Measurements from ENCODE around the gene VAPB.

The VAPB gene

GRCh38 chr20:58372806-58373205, 16.2 kb upstream of the VAPB start:
- peak overlapping the region; percentile 24; the same call in 1 of the 2 replicates for H3K27ac ChIP-seq
- TF ChIP-seq CTCF (conservative IDR thresholded peaks at IDR 0.05): no peak

- peak overlapping the region; percentile 24; the same call in 1 of the 2 replicates for H3K27ac ChIP-seq
Observed at GRCh38 chr20:58373296-58373695, 15.7 kb upstream of the VAPB start.

GRCh38 chr20:58374027-58374850, 14.8 kb upstream of the VAPB start:
- TF ChIP-seq CTCF (conservative IDR thresholded peaks at IDR 0.05): no peak
- no peak overlapping the region for H3K27ac ChIP-seq

GRCh38 chr20:58374906-58375758, 13.9 kb upstream of the VAPB start:
- H3K27ac ChIP-seq: no peak overlapping the region
- TF ChIP-seq CTCF (conservative IDR thresholded peaks at IDR 0.05): no peak

- H3K27ac ChIP-seq: no peak overlapping the region
- no peak for TF ChIP-seq CTCF (conservative IDR thresholded peaks at IDR 0.05)
Observed at GRCh38 chr20:58375759-58376352, 13.2 kb upstream of the VAPB start.

GRCh38 chr20:58377017-58377416, 12.0 kb upstream of the VAPB start:
- no peak overlapping the region for H3K27ac ChIP-seq
- no peak for TF ChIP-seq CTCF (conservative IDR thresholded peaks at IDR 0.05)

GRCh38 chr20:58377766-58378401, 11.1 kb upstream of the VAPB start:
- no peak for TF ChIP-seq CTCF (conservative IDR thresholded peaks at IDR 0.05)
- H3K27ac ChIP-seq: no peak overlapping the region
